Measurements from ENCODE around the gene RBFOX2.

RBFOX2 gene

GRCh38 chr22:35896111-35896705 lies 132.4 kb downstream of the RBFOX2 start:
- no peak for DNase-seq (ENCODE audit: low spot score)

DNA sequence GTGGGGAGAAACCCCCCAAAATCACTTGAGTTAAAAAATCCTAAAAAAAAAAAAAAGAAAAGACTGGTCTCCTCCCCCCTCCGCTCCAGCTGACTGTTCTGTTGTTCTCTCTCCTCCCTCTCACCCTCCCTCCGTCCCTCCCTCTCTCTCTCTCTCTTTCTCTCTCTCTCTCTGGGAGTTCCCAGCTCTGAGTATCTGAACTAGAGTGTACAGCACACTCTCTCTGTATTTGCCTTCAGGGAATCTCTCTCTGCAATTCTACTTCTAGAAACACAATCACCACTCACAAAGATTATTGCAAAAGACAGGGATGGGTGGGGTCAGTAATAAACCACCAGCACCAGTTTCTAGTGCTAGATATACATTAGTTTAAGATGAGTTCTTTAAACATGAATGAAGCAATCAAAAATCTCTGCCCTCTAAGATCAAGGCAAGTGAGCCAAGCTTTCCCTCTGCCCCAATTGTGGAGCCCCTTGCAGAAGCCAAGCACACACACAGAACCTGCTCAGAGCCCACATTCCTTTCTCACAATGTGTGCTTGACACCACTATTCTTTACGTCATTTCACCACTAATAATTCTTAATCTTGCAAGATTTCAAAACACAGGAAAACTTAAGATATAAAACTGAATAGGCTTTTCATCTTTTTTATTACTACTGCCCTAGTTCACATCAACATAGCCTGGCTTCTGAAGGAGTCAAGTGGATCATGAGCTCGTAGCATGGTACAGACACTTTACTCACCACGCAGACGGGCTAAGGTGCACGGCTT lies 133.5 kb downstream of the RBFOX2 start:
- DNase-seq (ENCODE audit: low spot score), result no peak

GRCh38 chr22:35894464-35894878 lies 134.2 kb downstream of the RBFOX2 start:
- no peak for DNase-seq (ENCODE audit: low spot score)

- DNase-seq (ENCODE audit: low spot score), result no peak
Observed at GRCh38 chr22:35893698-35894097, 134.9 kb downstream of the RBFOX2 start.

DNA sequence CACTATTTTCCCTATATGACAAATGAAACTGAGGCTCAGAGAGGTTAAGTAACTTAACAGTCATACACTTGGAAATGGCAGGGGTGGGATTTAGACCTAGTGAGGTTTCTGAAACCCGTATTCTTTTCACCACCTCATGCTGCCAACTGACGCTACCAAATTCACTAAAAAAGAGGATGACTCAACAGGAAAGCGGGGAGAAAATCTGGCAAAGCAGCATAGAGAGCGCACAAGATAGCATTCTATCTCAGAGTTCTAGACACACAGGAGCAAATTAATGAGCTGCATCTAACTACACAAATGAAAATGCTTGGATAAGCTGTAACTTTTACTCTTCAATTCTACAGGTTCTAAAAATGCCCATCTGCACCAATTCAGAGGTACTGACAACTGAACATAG lies 136.4 kb downstream of the RBFOX2 start:
- DNase-seq (ENCODE audit: low spot score), result no peak

- no peak for DNase-seq (ENCODE audit: low spot score)
Observed at GRCh38 chr22:35891442-35891841, 137.2 kb downstream of the RBFOX2 start.

- no peak for DNase-seq (ENCODE audit: low spot score)
Observed at GRCh38 chr22:35889071-35889470, 139.6 kb downstream of the RBFOX2 start.

DNA sequence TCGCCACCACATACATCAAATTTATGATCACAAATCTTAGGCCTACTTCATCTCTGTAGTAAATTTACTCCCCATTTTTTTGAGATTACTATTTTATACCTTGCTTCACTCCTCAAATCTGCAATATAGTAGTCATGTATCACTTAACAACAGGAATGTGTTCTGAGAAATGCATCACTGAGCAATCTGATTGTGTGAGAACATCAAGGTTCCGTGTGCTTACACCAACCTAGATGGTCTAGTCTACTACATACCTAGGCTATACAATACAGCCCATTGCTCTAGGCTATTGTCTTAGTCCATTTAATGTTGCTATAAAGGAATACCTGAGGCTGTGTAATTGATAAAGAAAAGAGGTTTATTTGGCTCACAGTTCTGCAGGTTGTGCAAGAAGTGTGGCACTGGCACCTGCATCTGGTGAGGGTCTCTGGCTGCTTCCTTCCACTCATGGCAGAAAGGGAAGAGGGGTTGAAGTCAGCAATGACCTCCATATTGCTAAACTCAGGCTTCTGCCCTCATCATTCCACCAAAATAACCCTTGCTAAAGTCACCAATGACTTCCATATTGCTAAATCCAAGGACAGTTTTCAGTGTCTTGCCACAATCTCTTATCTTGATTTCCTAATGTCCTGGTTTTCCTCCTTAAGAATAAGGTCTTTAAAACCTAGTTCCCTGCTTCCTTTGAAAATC lies 140.3 kb downstream of the RBFOX2 start:
- no peak for DNase-seq (ENCODE audit: low spot score)

GRCh38 chr22:35887296-35887875 lies 141.2 kb downstream of the RBFOX2 start:
- DNase-seq (ENCODE audit: low spot score), result no peak

GRCh38 chr22:35886309-35886708 lies 142.3 kb downstream of the RBFOX2 start:
- DNase-seq (ENCODE audit: low spot score), result no peak

DNA sequence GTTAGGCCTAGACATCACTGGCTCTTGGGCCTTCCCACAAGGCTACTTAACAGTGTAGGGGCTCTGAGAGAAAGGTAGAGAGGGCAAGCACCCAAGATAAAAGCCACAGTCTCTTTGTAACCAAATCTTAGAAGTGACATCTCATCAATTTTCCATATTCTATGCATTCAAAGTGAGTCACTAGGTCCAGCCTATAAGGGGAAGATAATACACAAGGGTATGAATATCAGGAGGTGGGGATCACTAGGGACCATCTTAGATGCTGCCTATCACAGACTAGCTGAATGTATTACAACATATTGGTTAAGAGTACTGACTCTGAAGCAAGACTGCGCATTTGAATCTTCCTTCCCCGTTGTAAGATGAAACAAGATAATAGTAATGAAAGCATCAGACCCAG lies 144.1 kb downstream of the RBFOX2 start:
- DNase-seq (ENCODE audit: low spot score), result no peak

- no peak for DNase-seq (ENCODE audit: low spot score)
Observed at GRCh38 chr22:35883031-35883620, 145.5 kb downstream of the RBFOX2 start.

DNA sequence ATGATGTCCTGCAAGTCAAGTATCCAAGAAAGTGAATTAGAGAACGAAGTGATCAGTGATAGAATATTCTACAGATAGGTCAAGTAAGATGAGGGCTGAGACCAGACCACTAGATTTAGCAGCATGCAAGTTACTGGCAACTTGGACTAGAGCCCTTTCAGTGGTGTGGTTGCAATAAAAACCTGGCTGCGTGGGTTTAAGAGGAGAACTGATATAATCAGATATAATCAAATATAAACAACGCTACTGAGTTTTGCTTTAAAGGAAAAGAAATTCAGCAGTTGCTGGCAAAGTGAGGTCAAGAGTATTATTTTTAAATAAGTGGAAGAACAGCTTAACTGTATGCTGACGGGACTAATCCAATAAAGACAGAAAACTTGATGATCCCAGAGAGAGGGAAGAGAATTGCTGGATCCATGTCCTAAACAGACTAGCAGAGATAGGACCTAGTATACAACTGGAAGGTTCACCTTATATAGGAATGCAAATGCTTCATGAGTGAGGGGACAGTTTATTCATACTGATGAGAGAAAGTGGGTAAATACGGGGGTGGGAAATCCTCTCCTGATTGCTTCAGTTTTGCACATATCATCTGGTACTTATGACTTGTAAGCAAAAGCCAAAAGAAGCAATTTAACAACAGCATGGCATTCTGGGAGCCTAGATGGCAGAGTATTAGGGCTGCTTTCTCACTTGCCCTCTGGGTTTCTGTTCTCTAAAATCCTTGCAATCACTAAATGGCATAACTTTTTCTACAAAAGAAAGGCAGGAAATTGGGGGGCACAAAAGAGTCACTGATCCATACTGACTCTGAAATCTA lies 146.2 kb downstream of the RBFOX2 start:
- DNase-seq (ENCODE audit: low spot score), result no peak

GRCh38 chr22:35879351-35879750 lies 149.3 kb downstream of the RBFOX2 start:
- DNase-seq (ENCODE audit: low spot score), result no peak

- no peak for DNase-seq (ENCODE audit: low spot score)
Observed at GRCh38 chr22:35873426-35873825, 155.2 kb downstream of the RBFOX2 start.

- DNase-seq (ENCODE audit: low spot score), result no peak
Observed at GRCh38 chr22:35872451-35872850, 156.2 kb downstream of the RBFOX2 start.

DNA sequence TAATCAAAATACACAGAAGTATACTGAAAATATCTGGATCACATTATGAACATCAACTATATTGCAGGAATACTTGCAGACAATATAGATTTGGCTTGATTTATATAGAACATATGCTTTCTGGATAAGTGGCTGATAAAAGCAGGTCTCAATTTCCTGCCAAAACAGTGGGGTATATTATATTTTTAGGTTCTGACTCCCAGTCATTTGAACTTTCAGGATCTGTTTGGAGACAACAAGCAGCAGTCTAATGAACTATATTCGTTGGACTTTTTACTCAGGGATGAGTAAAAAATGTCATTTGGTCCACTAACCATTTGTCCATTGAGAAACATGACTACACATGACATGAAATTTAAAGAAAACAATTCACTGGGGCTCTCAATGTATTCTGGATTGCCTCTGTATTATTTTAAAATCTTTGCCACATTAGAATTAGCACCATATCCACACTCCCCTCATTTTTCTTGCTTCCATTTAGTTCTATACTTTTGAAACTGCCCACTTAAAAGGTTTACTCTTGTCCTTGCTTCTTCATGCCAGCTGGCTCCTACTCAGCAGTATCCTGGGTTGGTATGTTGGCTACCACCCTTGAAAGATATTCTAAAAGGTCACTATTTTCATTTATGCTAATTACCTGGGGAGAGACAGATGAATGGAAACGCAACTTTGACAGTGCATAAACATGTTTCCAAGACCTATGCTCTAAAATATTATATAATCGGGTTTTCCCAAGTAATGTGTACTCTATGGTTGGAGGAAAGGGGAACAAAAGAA lies 157.9 kb downstream of the RBFOX2 start:
- DNase-seq (ENCODE audit: low spot score), result no peak

GRCh38 chr22:35868938-35869337 lies 159.7 kb downstream of the RBFOX2 start:
- DNase-seq (ENCODE audit: low spot score), result no peak

- no peak for DNase-seq (ENCODE audit: low spot score)
Observed at GRCh38 chr22:35866651-35867050, 162.0 kb downstream of the RBFOX2 start.

GRCh38 chr22:35864545-35865165 lies 164.0 kb downstream of the RBFOX2 start:
- no peak for DNase-seq (ENCODE audit: low spot score)
